ENCODE results near the gene RPLP2.
A peak's percentile ranks its signal among the peaks of the same experiment; 100 is the strongest.

RPLP2 gene

GRCh38 chr11:774873-775592 is 34.7 kb upstream of the RPLP2 start:
- TF ChIP-seq, protein P1, sequence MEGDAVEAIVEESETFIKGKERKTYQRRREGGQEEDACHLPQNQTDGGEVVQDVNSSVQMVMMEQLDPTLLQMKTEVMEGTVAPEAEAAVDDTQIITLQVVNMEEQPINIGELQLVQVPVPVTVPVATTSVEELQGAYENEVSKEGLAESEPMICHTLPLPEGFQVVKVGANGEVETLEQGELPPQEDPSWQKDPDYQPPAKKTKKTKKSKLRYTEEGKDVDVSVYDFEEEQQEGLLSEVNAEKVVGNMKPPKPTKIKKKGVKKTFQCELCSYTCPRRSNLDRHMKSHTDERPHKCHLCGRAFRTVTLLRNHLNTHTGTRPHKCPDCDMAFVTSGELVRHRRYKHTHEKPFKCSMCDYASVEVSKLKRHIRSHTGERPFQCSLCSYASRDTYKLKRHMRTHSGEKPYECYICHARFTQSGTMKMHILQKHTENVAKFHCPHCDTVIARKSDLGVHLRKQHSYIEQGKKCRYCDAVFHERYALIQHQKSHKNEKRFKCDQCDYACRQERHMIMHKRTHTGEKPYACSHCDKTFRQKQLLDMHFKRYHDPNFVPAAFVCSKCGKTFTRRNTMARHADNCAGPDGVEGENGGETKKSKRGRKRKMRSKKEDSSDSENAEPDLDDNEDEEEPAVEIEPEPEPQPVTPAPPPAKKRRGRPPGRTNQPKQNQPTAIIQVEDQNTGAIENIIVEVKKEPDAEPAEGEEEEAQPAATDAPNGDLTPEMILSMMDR (IDR thresholded peaks at IDR 0.05; ENCODE audit: low read length): no peak
- TF ChIP-seq EZH2phosphoT487 (IDR thresholded peaks at IDR 0.05; ENCODE audit: low read length) (no peak), EZH2 (optimal IDR thresholded peaks at IDR 0.05; ENCODE audit: low read depth, low read length) (no peak)
- Histone ChIP-seq H3K9ac (ENCODE audit: low read length) (no peak overlapping the region), H4K20me1 (ENCODE audit: insufficient read depth, low read length) (no peaks in the 10 kb centered on the region; the same call in 1 of the 2 replicates), H2AFZ (ENCODE audit: low read length) (no peak overlapping the region), H3K27me3 (replicated peaks; ENCODE audit: insufficient read depth, low read length) (no peaks in the 10 kb centered on the region), H3K9me3 (replicated peaks; ENCODE audit: insufficient read depth, low read length) (no peaks in the 10 kb centered on the region), H3K9me2 (replicated peaks; ENCODE audit: insufficient read depth, low read length) (no peaks in the 10 kb centered on the region), H3K27ac (ENCODE audit: low read length) (no peak overlapping the region), H3K36me3 (replicated peaks; ENCODE audit: insufficient read depth, low read length) (peaks cover 9% of the 10 kb centered on the region), H3K79me2 (ENCODE audit: low read length) (peaks cover 78% of the 10 kb centered on the region), H3K4me3 (ENCODE audit: low read length) (no peak overlapping the region), H3K4me2 (ENCODE audit: low read depth, low read length) (no peak overlapping the region), H3K4me1 (ENCODE audit: low read length) (peaks cover 3% of the 10 kb centered on the region; the same call in 1 of the 2 replicates), H3F3A (ENCODE audit: insufficient read depth, low read length) (no peaks in the 10 kb centered on the region)
- DNase-seq: peak; percentile 4

DNA sequence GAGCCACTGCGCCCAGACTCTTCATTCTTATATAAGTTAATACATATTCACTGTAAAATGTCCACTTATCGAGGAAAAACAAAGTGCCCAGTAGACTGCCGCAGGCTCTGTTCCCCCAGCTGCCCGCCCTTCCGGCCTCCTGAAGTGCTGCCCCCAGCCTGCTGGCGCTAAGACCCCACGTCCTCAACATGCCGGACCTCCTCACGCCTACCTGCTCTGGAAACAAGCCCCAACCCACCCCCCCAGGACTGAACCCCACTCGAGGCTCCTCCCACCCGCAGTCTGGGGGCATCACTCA is 33.6 kb upstream of the RPLP2 start:
- Histone ChIP-seq H3K79me2 (ENCODE audit: low read length) (peaks cover 69% of the 10 kb centered on the region), H3K9me2 (replicated peaks; ENCODE audit: insufficient read depth, low read length) (no peaks in the 10 kb centered on the region), H3K4me2 (ENCODE audit: low read depth, low read length) (peak overlapping the region; percentile 87), H3K9me3 (replicated peaks; ENCODE audit: insufficient read depth, low read length) (no peaks in the 10 kb centered on the region), H3K27me3 (replicated peaks; ENCODE audit: insufficient read depth, low read length) (no peaks in the 10 kb centered on the region), H3K36me3 (replicated peaks; ENCODE audit: insufficient read depth, low read length) (peaks cover 4% of the 10 kb centered on the region), H2AFZ (ENCODE audit: low read length) (no peak overlapping the region), H3K9ac (ENCODE audit: low read length) (peak overlapping the region; percentile 90), H3F3A (ENCODE audit: insufficient read depth, low read length) (no peaks in the 10 kb centered on the region), H4K20me1 (ENCODE audit: insufficient read depth, low read length) (no peaks in the 10 kb centered on the region; the same call in 1 of the 2 replicates), H3K4me3 (ENCODE audit: low read length) (peak overlapping the region; percentile 85), H3K27ac (ENCODE audit: low read length) (peak overlapping the region; percentile 0; the same call in 1 of the 2 replicates), H3K4me1 (ENCODE audit: low read length) (peaks cover 3% of the 10 kb centered on the region; the same call in 1 of the 2 replicates)
- no peak for TF ChIP-seq EZH2phosphoT487 (IDR thresholded peaks at IDR 0.05; ENCODE audit: low read length)
- TF ChIP-seq, protein P1 (IDR thresholded peaks at IDR 0.05; ENCODE audit: low read length): no peak
- no peak for TF ChIP-seq EZH2 (optimal IDR thresholded peaks at IDR 0.05; ENCODE audit: low read depth, low read length)
- no peak for DNase-seq

DNA sequence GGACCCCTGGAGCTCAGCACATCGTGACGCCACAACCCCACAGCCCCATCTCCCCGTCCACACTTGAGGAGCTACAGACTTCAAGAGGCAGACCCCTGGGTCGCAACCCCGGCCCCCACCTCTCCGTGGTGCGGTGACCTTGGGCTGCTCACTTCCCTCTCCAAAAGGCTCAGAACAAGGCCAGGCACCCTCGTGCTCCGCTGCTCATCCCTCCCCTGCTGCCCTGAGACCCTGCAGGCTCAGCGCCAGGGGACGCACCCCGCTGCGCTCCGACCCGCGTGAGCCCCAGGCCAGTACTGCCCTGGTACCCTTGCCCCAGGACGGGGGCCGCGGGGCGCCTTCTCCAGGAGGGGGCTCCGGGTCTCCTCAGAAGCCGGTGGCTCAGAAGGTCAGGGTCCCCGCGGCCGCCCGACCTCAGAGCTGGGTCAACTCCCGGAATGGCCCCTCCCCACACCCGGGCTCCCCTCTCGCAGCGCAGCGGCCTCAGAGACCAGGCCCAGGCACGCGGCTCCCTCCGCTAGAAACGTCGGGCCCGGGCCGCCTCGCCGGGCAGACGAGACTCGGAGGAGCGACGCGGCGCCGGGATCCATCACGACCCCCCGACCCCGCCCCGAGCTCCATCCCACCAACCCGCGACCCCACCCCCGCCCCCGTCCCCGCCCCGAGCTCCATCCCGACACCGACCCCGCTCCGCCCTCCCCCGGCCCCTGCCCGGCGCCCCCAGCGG is 33.0 kb upstream of the RPLP2 start:
- Histone ChIP-seq H3K4me3 (ENCODE audit: low read length) (peak overlapping the region; percentile 92), H3K27me3 (replicated peaks; ENCODE audit: insufficient read depth, low read length) (no peaks in the 10 kb centered on the region), H3K27ac (ENCODE audit: low read length) (peak overlapping the region; percentile 0; the same call in 1 of the 2 replicates), H4K20me1 (ENCODE audit: insufficient read depth, low read length) (no peaks in the 10 kb centered on the region; the same call in 1 of the 2 replicates), H3K4me1 (ENCODE audit: low read length) (peaks cover 3% of the 10 kb centered on the region; the same call in 1 of the 2 replicates), H3K4me2 (ENCODE audit: low read depth, low read length) (peak overlapping the region; percentile 87), H3F3A (ENCODE audit: insufficient read depth, low read length) (no peaks in the 10 kb centered on the region), H3K9ac (ENCODE audit: low read length) (peak overlapping the region; percentile 90), H3K9me2 (replicated peaks; ENCODE audit: insufficient read depth, low read length) (no peaks in the 10 kb centered on the region), H3K79me2 (ENCODE audit: low read length) (peaks cover 65% of the 10 kb centered on the region), H3K9me3 (replicated peaks; ENCODE audit: insufficient read depth, low read length) (no peaks in the 10 kb centered on the region), H3K36me3 (replicated peaks; ENCODE audit: insufficient read depth, low read length) (peaks cover 4% of the 10 kb centered on the region), H2AFZ (ENCODE audit: low read length) (no peak overlapping the region)
- TF ChIP-seq, protein P1 (IDR thresholded peaks at IDR 0.05; ENCODE audit: low read length): peak; percentile 21
- no peak for TF ChIP-seq EZH2 (optimal IDR thresholded peaks at IDR 0.05; ENCODE audit: low read depth, low read length)
- DNase-seq: peak; percentile 41
